Astrocyte of the spinal cord (primary cell): ENCODE measurements around the gene CHD6.

ENCODE experiments used
- DNase-seq: peaks from one replicate; pipeline ENCODE4 v3.0.0; 2011; ENCODE audit warnings: low read depth, low spot score
- H3K4me3 ChIP-seq: 2 replicates; pipeline ENCODE4 v1.5.1; 2011; ENCODE audit warnings: low read depth, mild to moderate bottlenecking, low read length, moderate library complexity
- in situ Hi-C: cut with HindIII; loops from 2 replicates; pipeline ENCODE4 v1.10.0; 2017; ENCODE audit warnings: low sequenced_read_pairs
- TF ChIP-seq, protein P1 (sequence below): IDR thresholded peaks from 2 replicates; pipeline ENCODE4 v1.5.1; 2012; ENCODE audit warnings: low read depth, mild to moderate bottlenecking, low read length, inconsistent platforms

Gene CHD6

DNA sequence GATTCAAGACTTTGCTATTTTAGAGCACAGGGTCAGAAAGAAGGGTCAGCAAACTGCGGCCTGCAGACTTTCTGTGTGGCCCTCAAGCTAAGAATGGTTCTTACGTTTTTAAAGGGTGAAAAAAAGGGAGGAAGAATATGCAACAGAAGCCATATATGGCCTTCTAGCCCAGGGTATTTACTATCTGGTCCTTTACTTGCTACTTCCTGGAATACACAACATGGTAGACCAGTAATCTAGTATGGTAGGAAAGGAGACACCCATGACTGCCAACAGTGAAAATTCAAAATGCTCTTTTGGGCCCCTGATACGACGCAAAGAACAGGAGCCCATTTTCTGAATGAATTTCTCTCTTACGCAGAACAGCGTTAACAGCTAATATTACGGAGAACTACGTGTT lies 191.2 kb downstream of the CHD6 start:
- in situ Hi-C loops = no loop called here
- H3K4me3 ChIP-seq = no peak overlapping the region
- TF ChIP-seq, protein P1, sequence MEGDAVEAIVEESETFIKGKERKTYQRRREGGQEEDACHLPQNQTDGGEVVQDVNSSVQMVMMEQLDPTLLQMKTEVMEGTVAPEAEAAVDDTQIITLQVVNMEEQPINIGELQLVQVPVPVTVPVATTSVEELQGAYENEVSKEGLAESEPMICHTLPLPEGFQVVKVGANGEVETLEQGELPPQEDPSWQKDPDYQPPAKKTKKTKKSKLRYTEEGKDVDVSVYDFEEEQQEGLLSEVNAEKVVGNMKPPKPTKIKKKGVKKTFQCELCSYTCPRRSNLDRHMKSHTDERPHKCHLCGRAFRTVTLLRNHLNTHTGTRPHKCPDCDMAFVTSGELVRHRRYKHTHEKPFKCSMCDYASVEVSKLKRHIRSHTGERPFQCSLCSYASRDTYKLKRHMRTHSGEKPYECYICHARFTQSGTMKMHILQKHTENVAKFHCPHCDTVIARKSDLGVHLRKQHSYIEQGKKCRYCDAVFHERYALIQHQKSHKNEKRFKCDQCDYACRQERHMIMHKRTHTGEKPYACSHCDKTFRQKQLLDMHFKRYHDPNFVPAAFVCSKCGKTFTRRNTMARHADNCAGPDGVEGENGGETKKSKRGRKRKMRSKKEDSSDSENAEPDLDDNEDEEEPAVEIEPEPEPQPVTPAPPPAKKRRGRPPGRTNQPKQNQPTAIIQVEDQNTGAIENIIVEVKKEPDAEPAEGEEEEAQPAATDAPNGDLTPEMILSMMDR = no peak
- DNase-seq = no peak

DNA sequence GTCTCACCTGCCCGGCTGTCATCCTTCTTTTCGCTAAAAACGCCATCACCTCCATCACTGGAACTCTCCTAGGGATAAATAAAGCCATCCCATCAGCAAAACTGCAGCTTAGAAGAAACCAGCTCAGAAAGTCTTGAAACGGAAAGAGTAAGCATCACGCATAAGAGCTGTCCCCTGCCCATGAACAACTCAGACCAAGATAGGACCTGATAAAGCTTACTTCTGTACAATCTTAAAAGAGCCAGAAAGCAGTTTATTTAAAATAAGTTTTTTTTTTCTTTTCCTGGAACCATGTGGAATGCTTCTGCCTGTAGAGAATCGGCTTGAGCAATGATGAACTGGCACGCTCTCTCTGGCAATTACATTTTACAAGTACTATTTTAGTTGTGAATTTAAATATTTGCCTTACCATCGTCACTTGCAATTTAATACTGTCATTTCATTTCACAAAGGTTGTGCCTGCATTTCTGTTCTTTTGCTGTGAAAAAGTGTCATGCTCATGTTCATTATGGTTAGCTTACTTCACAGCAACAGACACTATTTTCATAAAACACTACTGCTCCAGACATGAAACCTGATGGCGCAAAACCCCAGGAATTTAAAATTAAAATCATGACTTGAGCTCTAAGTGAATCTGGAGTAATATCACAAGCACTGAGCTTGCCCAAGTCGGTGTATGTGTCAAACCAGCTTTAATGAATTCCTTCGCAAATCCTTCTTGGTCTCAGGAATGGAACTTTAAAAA lies 191.9 kb downstream of the CHD6 start:
- TF ChIP-seq, protein P1 = no peak
- in situ Hi-C loops = no loop called here
- DNase-seq = no peak
- no peak overlapping the region for H3K4me3 ChIP-seq

DNA sequence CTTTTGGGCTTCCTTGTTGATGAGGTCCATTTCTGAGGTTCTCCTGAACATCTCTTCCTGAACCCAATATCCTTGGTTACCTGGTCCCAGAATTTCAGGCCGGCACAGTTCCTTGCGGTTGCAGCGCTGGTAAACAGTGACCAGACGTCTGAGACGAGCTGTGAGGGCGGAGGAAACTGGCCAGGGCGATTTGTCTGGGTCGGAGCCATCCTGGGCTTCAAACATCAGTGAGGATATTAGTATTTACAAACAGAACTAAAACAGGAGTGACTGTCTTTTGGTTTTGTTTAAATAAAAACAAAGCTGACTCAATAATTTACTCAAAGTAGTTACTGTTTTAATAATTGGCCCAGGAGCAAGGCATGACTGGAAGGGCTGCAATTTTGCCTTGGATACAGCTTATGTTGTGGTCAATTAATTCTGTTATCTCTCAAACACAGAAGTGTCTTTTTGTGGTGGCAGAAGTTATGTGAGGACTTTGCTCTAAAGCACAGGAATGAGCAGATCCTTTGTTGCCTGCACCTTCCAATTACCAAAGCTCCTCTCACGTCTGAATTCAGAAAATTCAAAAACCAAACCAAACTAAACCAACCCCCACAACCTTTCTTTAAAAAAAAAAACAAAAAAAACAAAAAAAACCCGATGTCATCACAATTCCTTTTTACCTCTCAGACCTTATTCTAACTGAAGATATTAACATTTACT lies 192.8 kb downstream of the CHD6 start:
- no peak overlapping the region for H3K4me3 ChIP-seq
- TF ChIP-seq, protein P1 = no peak
- peak; percentile 22 for DNase-seq
- in situ Hi-C loops = no loop called here

DNA sequence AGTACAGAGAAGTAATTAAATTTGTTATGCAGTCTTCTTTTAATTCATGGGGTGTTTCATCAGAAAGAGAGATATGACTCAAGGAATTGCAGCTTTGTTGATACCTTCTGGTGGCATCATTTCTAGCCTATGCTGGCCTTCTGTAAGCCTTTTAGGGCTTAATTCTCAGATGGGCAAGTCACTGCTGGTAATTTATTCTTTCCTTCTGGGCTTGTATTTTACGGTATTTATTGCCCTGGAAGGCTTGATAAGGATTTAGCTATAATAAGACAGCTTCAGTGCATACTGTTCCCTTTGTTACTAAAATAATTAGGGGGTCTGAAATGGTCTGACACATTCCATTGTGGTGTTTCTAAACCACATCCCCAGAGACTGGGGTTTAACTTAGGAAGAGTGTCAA lies 193.6 kb downstream of the CHD6 start:
- DNase-seq = no peak
- TF ChIP-seq, protein P1 = no peak

DNA sequence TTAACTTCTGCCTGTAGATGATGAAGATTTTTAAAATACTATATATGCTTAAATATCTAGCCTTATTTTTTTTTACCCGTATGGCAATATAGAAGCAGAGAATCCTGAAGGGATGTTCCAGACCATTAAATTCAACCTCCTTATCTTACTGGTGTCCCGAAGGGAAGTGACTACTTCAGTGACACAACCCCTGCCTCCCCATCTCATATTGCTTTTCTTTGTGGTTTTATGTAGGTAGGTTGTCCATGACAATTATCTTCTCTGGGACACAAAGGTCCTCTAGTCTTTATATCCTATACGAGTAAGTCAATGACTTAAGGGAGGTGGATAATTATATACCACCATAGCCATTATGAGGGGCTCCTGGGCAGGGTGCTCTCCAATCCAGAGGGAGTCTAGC lies 194.2 kb downstream of the CHD6 start:
- TF ChIP-seq, protein P1 = no peak
- DNase-seq = no peak
- no peak overlapping the region for H3K4me3 ChIP-seq
- in situ Hi-C loops = no loop called here

More for the DNA sequence above, 193.6 kb downstream of the CHD6 start:
- no peak overlapping the region for H3K4me3 ChIP-seq
- in situ Hi-C loops = no loop called here

DNA sequence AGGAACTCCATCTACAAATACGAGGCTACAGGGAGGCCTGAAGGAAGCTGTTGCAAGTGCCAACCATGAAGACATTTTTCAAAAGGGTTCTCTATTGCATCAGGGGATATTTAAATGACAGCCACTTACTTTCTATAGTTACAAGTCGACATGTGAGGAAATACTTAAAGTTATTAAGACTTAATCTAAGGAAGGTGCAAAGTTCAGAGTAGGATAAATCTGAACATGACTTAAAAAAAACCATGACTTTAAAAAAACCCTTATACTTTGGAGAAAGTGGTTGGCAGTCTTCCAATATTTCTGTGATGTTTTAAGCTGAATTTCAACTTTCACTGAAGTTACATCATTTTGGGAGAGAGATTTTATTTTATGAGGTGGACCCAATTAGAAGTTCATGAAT lies 195.2 kb downstream of the CHD6 start:
- TF ChIP-seq, protein P1 = no peak
- in situ Hi-C loops = no loop called here
- H3K4me3 ChIP-seq = no peak overlapping the region
- DNase-seq = no peak
